ENCODE measurements around the gene TTC39C. TPM values are rescaled to one million over a fixed set of nuclear protein-coding genes. Genes with fewer than 3 reads are reported as not detected.

Gene TTC39C
- total RNA-seq, 2 experiments from 2014 or later = 55.8 to 56.4 TPM

- CTCF ChIA-PET = interaction anchor here (1.1 kb wide), 1 partner anchor 34 kb away, joined by 3 read pairs; no protein-coding TSS in a partner anchor
- POLR2A ChIA-PET = no interaction called here
Observed at GRCh38 chr18:24153397-24153796, 138.8 kb downstream of the TTC39C start.

GRCh38 chr18:24157855-24158254 lies 143.3 kb downstream of the TTC39C start:
- POLR2A ChIA-PET = no interaction called here
- CTCF ChIA-PET = interaction anchor here (0.6 kb wide), 1 partner anchor 40 kb away, joined by 4 read pairs; no protein-coding TSS in a partner anchor

- POLR2A ChIA-PET = no interaction called here
- CTCF ChIA-PET = no interaction called here
Observed at GRCh38 chr18:24160086-24160485, 145.5 kb downstream of the TTC39C start.

- POLR2A ChIA-PET = no interaction called here
- CTCF ChIA-PET = no interaction called here
Observed at GRCh38 chr18:24161304-24161703, 146.8 kb downstream of the TTC39C start.

GRCh38 chr18:24168496-24168895 lies 153.9 kb downstream of the TTC39C start:
- POLR2A ChIA-PET = no interaction called here
- CTCF ChIA-PET = no interaction called here

GRCh38 chr18:24170360-24170759 lies 155.8 kb downstream of the TTC39C start:
- CTCF ChIA-PET = interaction anchor here (0.5 kb wide), 1 partner anchor 14 kb away, joined by 4 read pairs; no protein-coding TSS in a partner anchor
- POLR2A ChIA-PET = no interaction called here

GRCh38 chr18:24173997-24174396 lies 159.4 kb downstream of the TTC39C start:
- ChIA-PET POLR2A (no interaction called here), CTCF (no interaction called here)

GRCh38 chr18:24176727-24177416 lies 162.3 kb downstream of the TTC39C start:
- ChIA-PET POLR2A (no interaction called here), CTCF (interaction anchor here (0.9 to 1.7 kb wide), 3 partner anchors 13 to 312 kb away, joined by 3 to 10 read pairs (median 4); no protein-coding TSS in a partner anchor)

- POLR2A ChIA-PET = no interaction called here
- CTCF ChIA-PET = interaction anchor here (1.2 to 1.7 kb wide), 2 partner anchors 14 to 311 kb away, joined by 4 to 10 read pairs; no protein-coding TSS in a partner anchor
Observed at GRCh38 chr18:24177499-24178133, 163.1 kb downstream of the TTC39C start.

GRCh38 chr18:24180048-24180447 lies 165.5 kb downstream of the TTC39C start:
- ChIA-PET POLR2A (no interaction called here), CTCF (no interaction called here)

- ChIA-PET CTCF (no interaction called here), POLR2A (no interaction called here)
Observed at GRCh38 chr18:24181806-24182205, 167.3 kb downstream of the TTC39C start.

Other genes with a start within 250 kb of the TTC39C start
- 1 to 10 TPM in 1 of 2 experiments, under 1 TPM in 1; 0.86 to 1.2 TPM for gene CABYR, start 124.3 kb downstream of the TTC39C start, total RNA-seq